CD1c-positive myeloid dendritic cell (primary cell): ENCODE results near the gene PIK3C2A.
"Not testable (repeated sequence)": the region's sequence is repeated elsewhere in the genome, so short reads cannot be mapped to it uniquely, and the experiment has no call there.

Experiments
- DNase-seq: peaks from one replicate; pipeline ENCODE4 v3.0.0-alpha.2; 2016; ENCODE audit errors: extremely low spot score

Gene PIK3C2A

DNA sequence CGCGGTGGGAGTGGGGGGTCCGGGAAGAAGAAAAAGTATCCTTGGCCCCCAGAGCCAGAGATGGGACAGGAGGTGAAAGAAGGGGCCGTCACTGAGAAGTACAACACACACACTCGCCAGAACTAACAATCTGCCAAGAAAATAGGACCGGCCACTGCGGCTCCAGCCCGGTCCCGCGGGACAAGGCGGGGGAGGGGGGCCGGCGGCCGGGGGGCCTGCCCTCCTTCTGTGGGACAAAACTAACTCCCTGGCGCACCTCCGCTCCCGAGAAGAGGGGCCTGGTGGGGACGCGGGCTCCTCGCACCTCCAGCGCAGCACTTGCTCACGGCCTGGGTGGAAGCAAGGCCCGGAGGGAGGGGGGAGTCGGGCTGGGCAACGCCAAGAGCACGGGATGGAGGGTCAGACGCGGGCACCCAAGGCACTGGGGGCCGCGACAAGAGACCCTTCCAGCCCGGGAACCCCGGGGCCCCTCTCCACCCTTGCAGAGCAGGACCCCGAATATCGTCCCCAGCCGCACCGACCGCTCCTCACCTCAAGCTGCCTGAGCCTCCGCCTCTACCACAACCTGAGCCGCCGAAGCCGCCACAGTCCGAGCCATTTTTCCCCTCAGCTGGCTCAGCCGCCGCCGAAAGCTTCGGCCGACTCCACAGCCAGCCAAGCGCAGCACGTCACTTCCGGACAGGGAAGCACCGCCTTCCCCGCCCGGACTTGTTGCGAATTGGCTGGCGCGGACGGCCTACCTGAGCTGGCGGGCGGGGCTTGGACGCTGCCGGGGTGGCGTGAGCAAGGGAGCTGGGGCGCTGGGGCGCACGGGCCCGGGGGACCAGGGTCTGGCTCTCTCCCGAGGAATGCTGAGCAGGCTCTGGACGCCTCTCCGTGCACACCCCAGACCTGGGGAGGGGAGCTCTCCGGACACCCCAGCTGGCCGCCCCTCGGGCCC is at the start of gene PIK3C2A:
TSS of gene PIK3C2A (minus strand) at position 670 of the 940 bp plus-strand sequence. CDS start 38,245 bp downstream, outside the sequence.
- DNase-seq: peak; percentile 95

DNA sequence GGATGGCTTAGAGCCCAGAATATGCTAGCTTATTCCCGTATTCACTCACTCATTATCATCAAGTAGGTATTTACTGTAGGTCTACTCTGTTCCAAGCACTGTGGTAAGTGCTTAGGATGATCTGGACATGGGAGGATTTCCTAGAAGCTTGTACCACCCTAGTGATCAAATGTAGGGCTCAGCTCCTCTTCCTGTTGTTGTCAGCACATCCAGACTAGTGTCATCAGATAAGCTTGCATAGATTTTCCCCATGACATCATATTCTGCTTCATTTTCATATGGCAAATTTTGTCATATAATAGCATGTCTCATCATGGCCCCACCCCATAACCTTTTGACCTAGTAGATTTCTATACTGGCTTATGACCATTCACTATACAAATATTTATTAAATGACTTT is 49.4 kb upstream of the PIK3C2A start:
- peak; percentile 21 for DNase-seq

DNA sequence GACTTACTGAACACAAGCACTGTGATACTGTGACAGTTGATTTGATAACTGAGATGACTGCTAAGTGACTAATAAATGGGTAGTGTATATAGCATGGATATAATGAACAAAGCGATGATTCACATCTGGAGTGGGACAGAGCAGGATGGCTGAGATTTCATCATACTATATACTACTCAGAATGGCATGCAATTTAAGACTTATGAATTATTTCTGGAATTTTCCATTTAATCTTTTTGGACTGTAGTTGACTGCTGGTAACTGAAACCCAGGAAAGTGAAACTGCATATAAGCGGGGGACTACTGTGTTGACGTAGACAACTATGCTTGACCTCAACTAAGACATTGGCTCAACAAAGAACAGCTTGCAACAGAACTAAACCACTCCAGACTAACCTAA is 48.7 kb upstream of the PIK3C2A start:
- DNase-seq: no peak

- no peak for DNase-seq
Observed at GRCh38 chr11:17252704-17253103, 44.9 kb upstream of the PIK3C2A start.

- DNase-seq: no peak
Observed at GRCh38 chr11:17250561-17251350, 43.0 kb upstream of the PIK3C2A start.

GRCh38 chr11:17244046-17244445 is 36.3 kb upstream of the PIK3C2A start:
- DNase-seq: peak; percentile 39

- not testable (repeated sequence) for DNase-seq
Observed at GRCh38 chr11:17242954-17243353, 35.2 kb upstream of the PIK3C2A start.

DNA sequence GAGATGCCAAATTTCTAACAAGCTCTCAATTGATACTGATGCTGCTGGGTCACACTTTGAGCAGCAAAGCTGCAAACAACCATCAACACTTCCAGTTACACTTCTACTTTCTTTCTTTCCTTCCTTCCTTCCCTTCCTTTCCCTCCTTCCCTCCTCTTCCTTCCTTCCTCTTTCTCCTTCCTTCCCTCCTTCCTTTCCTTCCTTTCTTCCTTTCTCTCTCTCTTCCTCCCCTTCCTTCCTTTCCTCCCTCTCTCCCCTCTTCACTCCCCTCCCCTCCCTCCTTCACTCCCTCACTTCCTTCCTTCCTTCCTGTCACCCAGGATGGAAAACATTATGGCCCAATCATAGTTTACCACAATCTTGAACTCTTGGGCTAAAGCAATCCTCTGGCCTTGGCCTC is 33.0 kb upstream of the PIK3C2A start:
- no peak for DNase-seq

DNA sequence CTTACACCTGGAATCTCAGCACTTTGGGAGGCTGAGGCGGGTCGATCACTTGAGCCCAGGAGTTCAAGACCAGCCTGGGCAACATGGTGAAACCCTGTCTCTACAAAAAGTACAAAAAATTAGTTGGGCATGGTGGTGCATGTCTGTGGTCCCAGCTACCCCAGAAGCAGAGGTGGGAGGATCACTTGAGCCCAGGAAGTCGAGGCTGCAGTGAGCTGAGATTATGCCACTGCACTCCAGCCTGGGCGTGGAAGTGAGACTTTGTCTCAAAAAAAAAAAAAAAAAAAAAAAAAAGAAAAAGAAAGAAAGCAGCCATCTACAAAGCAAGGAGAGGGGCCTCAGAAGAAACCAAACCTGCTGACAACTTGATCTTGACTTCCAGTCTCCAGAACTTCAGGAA is 32.1 kb upstream of the PIK3C2A start:
- not testable (repeated sequence) for DNase-seq

- no peak for DNase-seq
Observed at GRCh38 chr11:17238377-17238776, 30.6 kb upstream of the PIK3C2A start.

DNA sequence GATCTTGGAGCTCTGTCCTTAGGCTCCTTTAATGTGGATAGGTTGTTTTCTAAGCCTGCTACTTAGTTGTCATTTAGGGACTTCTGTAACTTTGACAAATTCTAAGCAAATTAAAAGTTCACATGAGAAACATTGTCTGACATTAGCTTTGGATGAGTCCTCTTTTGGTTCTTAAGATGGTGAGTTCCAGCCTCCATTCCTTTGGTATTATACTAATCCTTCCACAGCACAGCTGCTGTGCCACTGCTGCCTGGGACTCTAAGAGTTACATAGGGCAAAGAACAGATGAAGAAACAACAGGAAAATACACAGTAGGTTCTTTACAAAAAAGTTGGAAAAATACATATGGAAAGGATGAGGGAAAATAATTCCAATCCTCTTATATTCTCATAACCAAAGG is 25.3 kb upstream of the PIK3C2A start:
- DNase-seq: no peak

DNA sequence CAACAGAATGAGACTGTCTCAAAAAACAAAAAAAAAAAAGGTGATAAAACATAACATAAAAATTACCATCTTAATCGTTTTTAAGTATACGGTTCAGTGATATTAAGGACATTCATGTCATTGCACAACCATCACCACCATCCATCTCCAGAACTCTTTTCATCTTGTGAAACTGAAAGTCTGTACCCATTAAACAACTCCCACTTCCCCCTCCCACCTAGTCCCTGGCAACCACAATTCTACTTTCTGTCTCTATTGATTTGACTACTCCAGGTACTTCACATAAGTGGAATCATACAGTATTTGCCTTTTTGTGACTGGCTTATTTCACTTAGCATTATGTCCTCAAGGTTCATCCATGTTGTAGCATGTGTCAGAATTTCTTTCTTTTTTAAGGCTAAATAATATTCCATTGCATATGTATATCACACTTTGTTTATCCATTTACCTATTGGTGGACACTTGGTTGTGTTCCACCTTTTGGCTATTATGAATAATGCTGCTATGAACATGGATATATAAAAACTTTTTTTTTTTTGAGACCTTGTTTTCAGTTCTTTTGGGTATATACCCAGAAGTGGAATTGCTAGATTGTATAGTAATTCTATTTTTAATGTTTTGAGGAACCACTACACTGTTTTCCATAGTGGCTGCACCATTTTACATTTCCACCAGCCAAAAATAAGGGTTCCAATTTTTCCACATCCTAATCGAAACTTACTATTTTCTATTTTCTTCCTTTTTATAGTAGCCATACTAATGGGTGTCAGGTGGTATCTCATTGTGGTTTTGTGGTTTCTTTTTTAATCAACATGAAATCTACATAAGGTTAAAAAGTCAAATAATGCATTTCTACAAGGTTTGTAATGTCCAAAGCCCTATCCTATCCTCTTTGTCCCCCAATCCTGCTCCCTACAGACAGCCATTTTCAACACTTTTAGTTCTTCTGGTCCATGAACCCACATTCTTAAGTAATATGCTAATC is 23.4 kb upstream of the PIK3C2A start:
- peak; percentile 45 for DNase-seq

- DNase-seq: no peak
Observed at GRCh38 chr11:17229481-17230152, 21.8 kb upstream of the PIK3C2A start.

DNA sequence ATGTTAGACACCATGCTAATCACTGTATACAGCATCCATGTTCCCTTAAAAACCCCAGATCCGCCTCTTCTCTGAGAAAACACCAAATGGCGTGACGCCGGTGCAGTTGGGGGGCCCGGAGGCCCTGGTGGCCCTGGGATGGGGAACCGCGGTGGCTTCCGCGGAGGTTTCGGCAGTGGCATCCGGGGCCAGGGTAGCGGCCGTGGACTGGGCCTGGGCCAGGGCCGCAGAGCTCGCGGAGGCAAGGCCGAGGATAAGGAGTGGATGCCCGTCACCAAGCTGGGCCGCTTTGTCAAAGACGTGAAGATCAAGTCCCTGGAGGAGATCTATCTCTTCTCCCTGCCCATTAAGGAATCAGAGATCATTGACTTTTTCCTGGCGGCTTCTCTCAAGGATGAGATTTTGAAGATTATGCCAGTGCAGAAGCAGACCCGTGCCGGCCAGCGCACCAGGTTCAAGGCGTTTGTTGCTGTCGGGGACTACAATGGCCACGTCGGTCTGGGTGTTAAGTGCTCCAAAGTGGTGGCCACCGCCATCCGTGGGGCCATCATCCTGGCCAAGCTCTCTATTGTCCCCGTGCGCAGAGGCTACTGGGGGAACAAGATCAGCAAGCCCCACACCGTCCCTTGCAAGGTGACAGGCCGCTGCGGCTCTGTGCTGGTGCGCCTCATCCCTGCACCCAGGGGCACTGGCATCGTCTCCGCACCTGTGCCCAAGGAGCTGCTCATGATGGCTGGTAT is 20.6 kb upstream of the PIK3C2A start:
- DNase-seq: not testable (repeated sequence)

- DNase-seq: no peak
Observed at GRCh38 chr11:17224727-17225126, 16.9 kb upstream of the PIK3C2A start.

- DNase-seq: peak; percentile 25
Observed at GRCh38 chr11:17221968-17222367, 14.2 kb upstream of the PIK3C2A start.

GRCh38 chr11:17219016-17219415 is 11.2 kb upstream of the PIK3C2A start:
- DNase-seq: no peak

DNA sequence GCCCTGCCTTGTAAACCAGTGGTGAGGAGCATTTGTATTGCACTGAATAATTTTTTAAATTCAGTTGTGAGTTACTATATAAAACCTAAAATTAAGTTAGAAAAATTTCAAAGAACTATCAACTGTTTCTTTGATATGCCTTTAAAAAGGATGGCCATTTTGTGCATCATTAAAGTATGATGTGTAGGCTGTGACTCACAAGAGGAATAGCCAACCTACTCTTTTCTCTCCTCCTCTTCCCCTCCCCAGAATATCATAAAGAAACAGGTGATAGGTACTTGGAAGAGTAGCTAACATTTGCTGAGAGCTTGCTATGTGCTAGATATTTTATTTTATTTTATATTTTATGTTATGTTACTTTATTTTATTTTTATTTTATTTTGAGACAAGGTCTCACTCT is 10.6 kb upstream of the PIK3C2A start:
- no peak for DNase-seq

- DNase-seq: no peak
Observed at GRCh38 chr11:17217401-17217800, 9.6 kb upstream of the PIK3C2A start.

- no peak for DNase-seq
Observed at GRCh38 chr11:17214338-17214737, 6.6 kb upstream of the PIK3C2A start.
